SK-N-SH (cell line): Measurements from ENCODE around the gene USP36. TPM values are rescaled to one million over a fixed set of nuclear protein-coding genes. Genes with fewer than 3 reads are reported as not detected.

Source experiments
- CTCF ChIA-PET: fragments of 300-600, 350-600 bp; formaldehyde crosslinking; extraction: SDS; loops from one replicate; lab custom pipeline; 2021; lab: Yijun Ruan, JAX
- POLR2A ChIA-PET: fragments of 350-600 bp; sonication (Branson Sonifier 250); formaldehyde crosslinking; extraction: SDS; loops from one replicate; lab custom pipeline; 2020; ENCODE audit warnings: antibody characterized with exemption, inconsistent platforms; lab: Yijun Ruan, JAX
- DNase-seq: peaks from one replicate; pipeline ENCODE4 v3.0.0; 2012
- H2AFZ ChIP-seq: fragments of 200-600 bp; sonication (generic); 2 replicates; pipeline ENCODE4 v1.8.1; 2016; ENCODE audit warnings: antibody characterized with exemption, mild to moderate bottlenecking, low read depth
- H3F3A ChIP-seq: fragments of 200-600 bp; sonication (generic); replicated peaks from 2 replicates; pipeline ENCODE3; 2016; ENCODE audit warnings: antibody characterized with exemption, mild to moderate bottlenecking; ENCODE audit not compliant: insufficient read depth
- H3K27ac ChIP-seq, 2 experiments: fragments of 200-500 bp in 1 of 2; fragments of 200-600 bp in 1 of 2; sonication (Bioruptor generic) in 1 of 2; sonication (generic), shearing (Covaris generic) in 1 of 2; 2 replicates each; pipeline versions ENCODE4 v1.5.1 to v1.6.1; 2014 to 2016; ENCODE audit warnings: low read depth in 2 of 2, inconsistent platforms in 1 of 2, low read length in 1 of 2, mild to moderate bottlenecking in 1 of 2, mixed read lengths in 1 of 2
- H3K27me3 ChIP-seq: fragments of 200-600 bp; sonication (generic), shearing (Covaris generic); 2 replicates; pipeline ENCODE4 v1.6.1; 2016; ENCODE audit warnings: mixed run types; ENCODE audit not compliant: insufficient read depth
- H3K36me3 ChIP-seq, 2 experiments: fragments of 200-500 bp in 1 of 2; fragments of 200-600 bp in 1 of 2; sonication (Bioruptor generic) in 1 of 2; sonication (generic) in 1 of 2; replicated peaks in 1 of 2; 2 replicates each; pipeline versions ENCODE3 to v1.5.1; 2014 to 2016; ENCODE audit warnings: low read length in 1 of 2, mild to moderate bottlenecking in 1 of 2; ENCODE audit not compliant: insufficient read depth in 2 of 2, control insufficient read depth in 1 of 2
- H3K4me1 ChIP-seq, 2 experiments: fragments of 200-500 bp in 1 of 2; fragments of 200-600 bp in 1 of 2; sonication (Bioruptor generic) in 1 of 2; sonication (generic), shearing (Covaris generic) in 1 of 2; 2 replicates each; pipeline versions ENCODE4 v1.5.1 to v1.6.1; 2014 to 2016; ENCODE audit warnings: low read depth in 1 of 2, low read length in 1 of 2, mixed run types in 1 of 2; ENCODE audit not compliant: insufficient read depth in 2 of 2, control insufficient read depth in 1 of 2
- H3K4me2 ChIP-seq: fragments of 200-600 bp; sonication (generic), shearing (Covaris generic); 2 replicates; pipeline ENCODE4 v1.6.1; 2017; ENCODE audit warnings: mixed run types
- H3K4me3 ChIP-seq, 2 experiments: fragments of 200-500 bp in 1 of 2; fragments of 200-600 bp in 1 of 2; sonication (Bioruptor generic) in 1 of 2; sonication (generic), shearing (Covaris generic) in 1 of 2; 2 replicates each; pipeline versions ENCODE4 v1.5.1 to v1.8.1; 2014 to 2016; ENCODE audit warnings: low read depth in 2 of 2, inconsistent platforms in 1 of 2, low read length in 1 of 2, mild to moderate bottlenecking in 1 of 2, mixed read lengths in 1 of 2, moderate library complexity in 1 of 2
- H3K79me2 ChIP-seq: fragments of 200-600 bp; sonication (generic); 2 replicates; pipeline ENCODE4 v1.8.1; 2017; ENCODE audit warnings: mild to moderate bottlenecking; ENCODE audit not compliant: insufficient read depth
- H3K9ac ChIP-seq: fragments of 200-600 bp; sonication (generic); 2 replicates; pipeline ENCODE4 v1.6.1; 2017; ENCODE audit warnings: mixed run types
- H3K9me2 ChIP-seq: fragments of 200-600 bp; sonication (generic); 2 replicates; pipeline ENCODE4 v1.6.1; 2017; ENCODE audit warnings: mixed run types
- H3K9me3 ChIP-seq: fragments of 200-600 bp; sonication (generic); 2 replicates; pipeline ENCODE4 v1.6.1; 2017; ENCODE audit warnings: mixed run types, mild to moderate bottlenecking, moderate library complexity
- H4K20me1 ChIP-seq: fragments of 200-600 bp; sonication (generic); 2 replicates; pipeline ENCODE4 v1.6.1; 2017; ENCODE audit warnings: mild to moderate bottlenecking, mixed run types; ENCODE audit not compliant: insufficient read depth
- CHD2 ChIP-seq: fragments of 150-350 bp; IDR thresholded peaks from 2 replicates; pipeline ENCODE4 v1.6.1; 2018; ENCODE audit warnings: low read length; ENCODE audit not compliant: partially characterized antibody
- CTCF ChIP-seq: fragments of 200-600 bp; sonication (generic); IDR thresholded peaks from 2 replicates; pipeline ENCODE4 v1.6.1; 2017; ENCODE audit warnings: antibody characterized with exemption, mild to moderate bottlenecking, moderate library complexity
- EP300 ChIP-seq, 2 experiments: IDR thresholded peaks; 2 replicates each; pipeline versions ENCODE4 v1.4.0 to v1.6.1; 2012; ENCODE audit warnings: borderline replicate concordance in 1 of 2, low read depth in 1 of 2, low read length in 1 of 2
- FOXJ3 ChIP-seq: sonication (generic); formaldehyde crosslinking; IDR thresholded peaks from 2 replicates; pipeline ENCODE4 v1.5.1; 2020; ENCODE audit warnings: mild to moderate bottlenecking, missing genetic modification reagents
- FOXM1 ChIP-seq: IDR thresholded peaks from 2 replicates; pipeline ENCODE4 v1.4.0; 2012; ENCODE audit warnings: low read depth, mild to moderate bottlenecking
- GATA2 ChIP-seq: sonication (generic); formaldehyde crosslinking; IDR thresholded peaks from 2 replicates; pipeline ENCODE4 v1.5.0; 2020; ENCODE audit warnings: mild to moderate bottlenecking, missing genetic modification reagents
- IRF3 ChIP-seq: fragments of 150-350 bp; IDR thresholded peaks from 2 replicates; pipeline ENCODE4 v1.6.1; 2016; ENCODE audit warnings: mild to moderate bottlenecking, low read depth, low read length
- JUND ChIP-seq: IDR thresholded peaks from 2 replicates; pipeline ENCODE4 v1.4.0; 2012
- MEF2A ChIP-seq: IDR thresholded peaks from 2 replicates; pipeline ENCODE4 v1.4.0; 2012; ENCODE audit warnings: low read depth, borderline replicate concordance
- MXI1 ChIP-seq: IDR thresholded peaks from 2 replicates; pipeline ENCODE4 v1.6.1; 2012; ENCODE audit warnings: mild to moderate bottlenecking, low read depth, low read length, improper control_type of control experiment
- NFIC ChIP-seq: IDR thresholded peaks from 2 replicates; pipeline ENCODE4 v1.4.0; 2012; ENCODE audit warnings: borderline replicate concordance
- NRF1 ChIP-seq: IDR thresholded peaks from 2 replicates; pipeline ENCODE4 v1.6.1; 2012; ENCODE audit warnings: low read depth, mild to moderate bottlenecking, low read length
- RFX5 ChIP-seq: IDR thresholded peaks from 2 replicates; pipeline ENCODE4 v1.6.1; 2012; ENCODE audit warnings: mild to moderate bottlenecking, improper control_type of control experiment, low read length
- RXRA ChIP-seq: IDR thresholded peaks from 2 replicates; pipeline ENCODE4 v1.4.0; 2012; ENCODE audit warnings: low read depth, mild to moderate bottlenecking, borderline replicate concordance
- SIN3A ChIP-seq: IDR thresholded peaks from 2 replicates; pipeline ENCODE4 v1.6.1; 2012; ENCODE audit warnings: low read depth, mild to moderate bottlenecking, low read length, moderate library complexity, borderline replicate concordance
- SMC3 ChIP-seq: IDR thresholded peaks from 2 replicates; pipeline ENCODE4 v1.6.1; 2012; ENCODE audit warnings: low read depth, low read length, improper control_type of control experiment
- TEAD4 ChIP-seq: IDR thresholded peaks from 2 replicates; pipeline ENCODE4 v1.4.0; 2012; ENCODE audit warnings: mild to moderate bottlenecking, borderline replicate concordance; ENCODE audit not compliant: insufficient read depth
- USF2 ChIP-seq: fragments of 150-350 bp; IDR thresholded peaks from 2 replicates; pipeline ENCODE4 v1.6.1; 2017; ENCODE audit warnings: antibody characterized with exemption, low read length, low read depth, borderline replicate concordance
- YY1 ChIP-seq: IDR thresholded peaks from 2 replicates; pipeline ENCODE4 v1.4.0; 2012; ENCODE audit warnings: low read depth, mild to moderate bottlenecking
- WGBS: methylation state at CpG from one replicate; pipeline ENCODE4 v1.1.6; 2017; ENCODE audit warnings: low lambda C conversion rate; 5-methylcytosine and 5-hydroxymethylcytosine counted together
- polyA plus RNA-seq, 3 experiments: library from polyadenylated mRNA; depleted of rRNA; stranded (reverse); fragments of >200 nt; gene quantifications; 2 replicates each; pipeline ENCODE4 v1.2.3, GENCODE V29; 2012

Gene USP36
- polyA plus RNA-seq, 1 of the 3 experiments (the other 2 are of a cell fraction), result 34.6 TPM

- TF ChIP-seq IRF3, result no peak
- TF ChIP-seq TEAD4, result no peak
- TF ChIP-seq, all 33 proteins: peak for 0
Measured at GRCh38 chr17:78802459-78802858, 38.2 kb downstream of the USP36 start (continued).

- Histone ChIP-seq H3K9me2 (no peaks in the 10 kb centered on the region), H3F3A (peaks cover 2% of the 10 kb centered on the region), H3K9me3 (no peaks in the 10 kb centered on the region), H3K36me3 (peaks cover 65 to 75% of the 10 kb centered on the region in 2 experiments), H3K79me2 (peaks cover 46% of the 10 kb centered on the region; the same call in 1 of the 2 replicates), H2AFZ (no peak overlapping the region), H3K4me1 (no peaks in the 10 kb centered on the region), H3K9ac (no peak overlapping the region), H3K4me2 (no peak overlapping the region), H3K4me3 (no peak overlapping the region), H3K27me3 (no peaks in the 10 kb centered on the region), H4K20me1 (peaks cover 13% of the 10 kb centered on the region), H3K27ac (no peak overlapping the region)
- no peak for TF ChIP-seq MXI1
- TF ChIP-seq YY1, result no peak
- no peak for TF ChIP-seq JUND
- TF ChIP-seq MEF2A, result no peak
- no peak for TF ChIP-seq CHD2
- no peak for TF ChIP-seq FOXJ3 (CRISPR knock-in tag)
- TF ChIP-seq IRF3, result no peak
- no peak for TF ChIP-seq RFX5
- 93% methylated on average over 28 of the region's 30 CpGs for WGBS
- POLR2A ChIA-PET, result no interaction called here
- no peak for DNase-seq
- CTCF ChIA-PET, result interaction anchor here (0.8 to 1.8 kb wide), 6 partner anchors 10 to 305 kb away, joined by 3 to 10 read pairs (median 3); no protein-coding TSS in a partner anchor
Measured at GRCh38 chr17:78802008-78802407, 38.6 kb downstream of the USP36 start.

GRCh38 chr17:78800132-78800931 is 40.3 kb downstream of the USP36 start:
- Histone ChIP-seq H3K4me2 (no peak overlapping the region), H3K4me1 (no peaks in the 10 kb centered on the region), H3F3A (peaks cover 7% of the 10 kb centered on the region), H2AFZ (no peak overlapping the region), H3K4me3 (no peak overlapping the region), H3K9me2 (no peaks in the 10 kb centered on the region), H3K79me2 (peaks cover 34% of the 10 kb centered on the region; the same call in 1 of the 2 replicates), H4K20me1 (peaks cover 13% of the 10 kb centered on the region), H3K36me3 (peaks cover 69 to 75% of the 10 kb centered on the region in 2 experiments), H3K9me3 (no peaks in the 10 kb centered on the region), H3K27me3 (no peaks in the 10 kb centered on the region), H3K9ac (no peak overlapping the region), H3K27ac (no peak overlapping the region)
- POLR2A ChIA-PET, result no interaction called here
- DNase-seq, result no peak
- WGBS, result 96% methylated on average over 16 of the region's 18 CpGs
- CTCF ChIA-PET, result interaction anchor here (0.6 to 3.7 kb wide), 7 partner anchors 8 to 302 kb away, joined by 3 to 35 read pairs (median 4); no protein-coding TSS in a partner anchor
- no peak for TF ChIP-seq MEF2A
- no peak for TF ChIP-seq GATA2 (CRISPR knock-in tag)
- TF ChIP-seq CTCF, result no peak
- no peak for TF ChIP-seq NRF1
- no peak for TF ChIP-seq SMC3
- TF ChIP-seq SIN3A, result no peak
- TF ChIP-seq NFIC, result no peak
- no peak for TF ChIP-seq RXRA
- TF ChIP-seq JUND, result no peak
- TF ChIP-seq EP300 (IDR thresholded peaks at IDR 0.05; ENCODE audit: borderline replicate concordance in 1 of 2, low read depth in 1 of 2, low read length in 1 of 2), result no peak
- no peak for TF ChIP-seq FOXM1
- no peak for TF ChIP-seq RFX5
- no peak for TF ChIP-seq CHD2
- no peak for TF ChIP-seq USF2
